ENCODE results near the gene PREP. TPM values are rescaled to one million over a fixed set of nuclear protein-coding genes. Genes with fewer than 3 reads are reported as not detected.

PREP gene
- total and polyA plus RNA-seq, 9 donors: 12.5 to 34.2 (median 21.8) TPM

DNA sequence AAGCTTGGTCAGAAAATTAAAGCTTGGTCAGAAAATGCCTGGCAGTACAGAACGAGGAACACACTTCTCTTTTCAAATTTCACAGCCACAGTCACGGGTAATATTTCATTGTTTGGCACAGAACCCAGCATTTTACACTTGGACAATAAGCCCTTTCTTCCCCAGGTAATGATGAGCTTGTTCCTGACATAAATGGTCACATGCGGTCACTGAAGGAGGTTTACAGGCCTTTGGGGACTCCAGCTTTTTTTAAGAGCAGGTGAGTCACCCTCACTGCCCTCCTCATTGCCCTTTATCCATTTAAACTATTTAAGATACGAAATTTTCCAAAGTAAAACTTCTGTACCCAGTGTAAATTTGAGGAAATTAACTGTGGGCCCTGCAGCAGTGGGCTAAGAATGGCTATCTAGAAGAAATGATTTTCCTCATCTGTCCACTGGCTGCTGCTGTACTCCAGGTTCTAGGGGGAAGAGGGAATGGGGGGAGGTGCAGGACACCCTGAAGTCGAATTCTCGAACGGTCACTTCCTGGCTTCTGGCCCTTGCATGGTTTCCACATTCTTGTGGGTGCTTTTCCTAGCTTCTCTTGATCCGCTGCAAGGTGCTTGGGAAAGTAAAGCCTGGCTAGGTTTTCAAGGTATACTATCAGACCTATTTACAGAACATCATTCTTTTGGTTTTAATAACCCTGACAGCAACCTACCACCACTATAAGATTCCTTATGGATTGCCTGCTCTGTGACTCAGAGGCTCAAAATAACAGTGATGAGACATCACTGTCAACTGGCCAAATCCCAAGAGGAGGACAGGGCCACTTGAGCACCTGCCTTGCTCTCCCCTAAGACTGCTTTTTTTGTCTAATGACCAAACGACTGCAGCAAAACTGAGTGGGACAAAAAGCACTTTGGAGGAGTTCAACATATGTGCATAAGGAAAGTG, 75.8 kb downstream of the PREP start:
- no peak for DNase-seq
- H3K27me3 ChIP-seq: no peaks in the 10 kb centered on the region
- no peaks in the 10 kb centered on the region for H3K9me3 ChIP-seq
- intact Hi-C loops (cut with DNase I): no loop called here
- no peak overlapping the region for H3K4me3 ChIP-seq
- no peak overlapping the region for H3K27ac ChIP-seq
- H3K4me1 ChIP-seq (ENCODE audit: insufficient read depth): no peaks in the 10 kb centered on the region
- no peaks in the 10 kb centered on the region for H3K36me3 ChIP-seq
- WGBS, 3 donors: 81 to 88% (median 86%) methylated on average over 9 of the region's 9 CpGs
- TF ChIP-seq CTCF (IDR thresholded peaks at IDR 0.05): no peak
- no peak for TF ChIP-seq EP300 (IDR thresholded peaks at IDR 0.05)
- TF ChIP-seq POLR2A (IDR thresholded peaks at IDR 0.05): no peak

DNA sequence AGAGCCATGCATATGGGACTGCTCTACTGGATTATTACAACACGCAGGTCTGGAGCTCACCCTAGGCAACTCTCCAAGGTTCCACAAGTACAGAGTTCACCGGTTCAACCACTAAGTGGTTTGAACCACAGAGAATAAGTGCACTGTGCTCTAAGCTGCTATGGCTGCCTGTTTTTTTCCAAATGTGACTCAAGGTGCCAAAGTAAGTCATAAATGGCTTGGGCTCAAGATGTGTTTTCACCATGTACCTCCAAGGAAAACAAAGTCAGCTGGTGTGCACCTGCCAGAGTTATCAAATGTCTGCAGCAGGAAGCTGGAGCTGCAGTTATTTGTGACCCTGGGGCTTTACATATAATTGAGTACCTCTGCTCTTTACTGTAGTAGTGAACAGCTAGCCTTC, 76.7 kb downstream of the PREP start:
- no peak for DNase-seq
- no peak for TF ChIP-seq CTCF (IDR thresholded peaks at IDR 0.05)
- no peak for TF ChIP-seq POLR2A (IDR thresholded peaks at IDR 0.05)
- TF ChIP-seq EP300 (IDR thresholded peaks at IDR 0.05): no peak
- Histone ChIP-seq H3K4me1 (ENCODE audit: insufficient read depth) (no peaks in the 10 kb centered on the region), H3K36me3 (no peaks in the 10 kb centered on the region), H3K27me3 (no peaks in the 10 kb centered on the region), H3K27ac (no peak overlapping the region), H3K9me3 (no peaks in the 10 kb centered on the region), H3K4me3 (no peak overlapping the region)
- 53 to 59% (median 59%) methylated on average over 2 of the region's 2 CpGs for WGBS, 3 donors
- intact Hi-C loops (cut with DNase I): no loop called here

DNA sequence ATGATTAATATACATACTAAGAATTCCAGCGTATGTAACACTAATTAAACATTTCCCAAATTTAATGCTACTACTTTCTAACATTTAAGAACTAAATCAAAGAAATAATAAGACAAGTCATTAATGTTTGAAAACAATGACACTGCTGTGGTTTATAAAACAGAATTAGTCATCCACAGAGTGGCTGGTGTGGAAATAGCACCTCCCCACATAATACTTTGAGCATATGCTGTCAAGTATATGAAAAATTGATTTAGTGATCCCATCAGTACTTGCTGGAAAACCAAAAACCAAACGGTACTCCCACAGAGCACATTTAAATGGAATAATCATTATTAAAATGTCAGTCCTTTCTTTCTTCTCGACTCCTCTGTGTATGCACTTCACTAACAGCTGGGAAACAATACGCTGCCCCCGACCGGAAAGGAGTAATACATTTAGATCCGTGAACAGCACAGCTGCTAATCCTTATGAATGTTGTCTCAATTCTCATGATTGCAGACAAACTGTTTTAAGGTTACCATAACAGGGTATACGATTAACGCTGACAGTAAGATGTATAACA, 78.4 kb downstream of the PREP start:
- no peaks in the 10 kb centered on the region for H3K36me3 ChIP-seq
- TF ChIP-seq EP300 (IDR thresholded peaks at IDR 0.05) (no peak), CTCF (IDR thresholded peaks at IDR 0.05) (no peak), POLR2A (IDR thresholded peaks at IDR 0.05) (no peak)
- intact Hi-C loops (cut with DNase I): no loop called here

GRCh38 chr6:105322499-105323225, 80.2 kb downstream of the PREP start:
- Histone ChIP-seq H3K27ac (no peak overlapping the region), H3K9me3 (no peaks in the 10 kb centered on the region), H3K27me3 (no peaks in the 10 kb centered on the region), H3K36me3 (no peaks in the 10 kb centered on the region), H3K4me1 (ENCODE audit: insufficient read depth) (no peaks in the 10 kb centered on the region), H3K4me3 (no peak overlapping the region)
- DNase-seq: no peak
- intact Hi-C loops (cut with DNase I): no loop called here
- 95 to 97% (median 95%) methylated on average over 3 of the region's 3 CpGs for WGBS, 3 donors
- TF ChIP-seq POLR2A (IDR thresholded peaks at IDR 0.05): no peak
- no peak for TF ChIP-seq EP300 (IDR thresholded peaks at IDR 0.05)
- TF ChIP-seq CTCF (IDR thresholded peaks at IDR 0.05): no peak

More for the DNA sequence above, 78.4 kb downstream of the PREP start:
- Histone ChIP-seq H3K9me3 (no peaks in the 10 kb centered on the region), H3K27me3 (no peaks in the 10 kb centered on the region), H3K4me3 (no peak overlapping the region), H3K4me1 (ENCODE audit: insufficient read depth) (no peaks in the 10 kb centered on the region), H3K27ac (no peak overlapping the region)
- 40 to 51% (median 43%) methylated on average over 9 of the region's 9 CpGs for WGBS, 3 donors
- no peak for DNase-seq

All from ovary (tissue), 9 donors.